GM21717 (cell line): ENCODE data around the gene TP53INP2.
A peak's percentile ranks its signal among the peaks of the same experiment; 100 is the strongest.
"Not testable (repeated sequence)": the region's sequence is repeated elsewhere in the genome, so short reads cannot be mapped to it uniquely, and the experiment has no call there.

Source experiments
- ATAC-seq: cut with Tn5 transposase; IDR thresholded peaks from one replicate; pipeline ENCODE4 v1.9.1; 2021; ENCODE audit warnings: mild to moderate bottlenecking, moderate library complexity; ENCODE audit not compliant: unreplicated experiment

TP53INP2 gene

DNA sequence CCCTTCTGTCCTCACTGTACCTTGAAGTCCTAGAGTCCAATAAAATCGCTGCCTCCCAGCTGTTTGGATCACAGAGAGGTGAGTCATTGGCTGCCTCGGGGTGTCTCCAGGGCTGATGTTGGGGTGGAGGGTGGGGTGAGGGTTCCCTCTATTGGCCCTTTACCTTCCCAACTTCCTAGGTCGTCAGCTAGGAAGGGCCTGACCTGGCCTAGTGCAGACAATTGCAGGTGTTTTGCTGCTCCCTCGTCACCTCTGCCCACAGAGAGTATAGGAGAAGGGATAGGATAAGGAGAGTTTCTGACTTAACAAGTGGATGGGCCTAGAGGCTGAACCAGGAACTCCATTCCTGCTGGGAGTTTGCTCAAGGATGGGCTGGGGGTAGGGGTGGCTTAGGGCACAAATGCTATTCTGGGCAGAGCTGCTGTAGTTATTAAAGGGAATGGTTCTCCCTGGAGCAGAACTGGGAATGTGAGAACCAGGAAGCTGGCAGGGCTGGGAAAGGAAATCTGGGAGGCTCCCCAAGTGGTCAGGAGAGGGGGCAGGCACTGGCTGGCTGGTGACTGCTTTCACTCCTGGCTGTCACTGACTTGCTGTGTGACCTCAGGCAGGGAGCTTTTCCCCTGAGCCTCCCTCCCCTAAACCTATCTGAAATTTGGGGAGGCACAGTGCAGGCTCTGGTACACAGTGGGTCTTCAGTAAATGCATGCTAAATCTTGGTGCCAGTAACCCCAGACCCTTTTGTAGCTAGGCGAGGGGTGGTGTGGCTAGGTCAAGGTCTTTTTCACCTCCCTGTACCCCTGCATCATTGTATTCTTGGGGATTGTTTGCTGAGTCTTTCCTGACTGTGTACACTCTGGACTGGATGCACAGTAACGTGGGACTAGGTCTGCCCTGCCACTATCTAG lies 1.5 kb downstream of the TP53INP2 start:
- ATAC-seq, result no peak

DNA sequence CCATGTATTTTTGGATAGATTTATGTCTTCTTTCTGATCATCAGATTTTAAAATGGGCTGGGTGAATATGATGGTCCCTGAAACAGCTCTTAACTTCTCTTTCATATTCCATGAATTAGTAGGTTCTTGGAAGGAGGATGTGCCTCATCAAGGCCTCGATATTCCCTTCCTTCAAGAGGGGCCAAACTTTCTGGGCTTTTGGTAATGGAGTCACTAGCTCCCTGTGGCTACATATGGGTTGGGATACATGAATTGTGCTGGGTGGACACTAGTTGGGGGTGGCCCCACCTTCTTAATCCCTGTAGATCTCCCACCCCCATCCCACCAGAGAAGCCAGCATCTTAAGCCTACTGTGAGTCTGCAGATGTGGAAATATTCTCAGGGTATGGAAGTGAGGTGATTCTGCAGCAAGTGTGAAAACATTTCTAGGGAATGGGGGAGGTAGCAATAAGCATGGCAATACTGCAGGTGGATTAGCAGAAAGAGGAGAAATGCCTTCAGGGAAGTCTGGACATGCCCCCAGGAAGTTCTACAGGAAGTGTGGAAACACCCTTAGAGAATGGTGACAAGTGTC lies 2.2 kb downstream of the TP53INP2 start:
- no peak for ATAC-seq

DNA sequence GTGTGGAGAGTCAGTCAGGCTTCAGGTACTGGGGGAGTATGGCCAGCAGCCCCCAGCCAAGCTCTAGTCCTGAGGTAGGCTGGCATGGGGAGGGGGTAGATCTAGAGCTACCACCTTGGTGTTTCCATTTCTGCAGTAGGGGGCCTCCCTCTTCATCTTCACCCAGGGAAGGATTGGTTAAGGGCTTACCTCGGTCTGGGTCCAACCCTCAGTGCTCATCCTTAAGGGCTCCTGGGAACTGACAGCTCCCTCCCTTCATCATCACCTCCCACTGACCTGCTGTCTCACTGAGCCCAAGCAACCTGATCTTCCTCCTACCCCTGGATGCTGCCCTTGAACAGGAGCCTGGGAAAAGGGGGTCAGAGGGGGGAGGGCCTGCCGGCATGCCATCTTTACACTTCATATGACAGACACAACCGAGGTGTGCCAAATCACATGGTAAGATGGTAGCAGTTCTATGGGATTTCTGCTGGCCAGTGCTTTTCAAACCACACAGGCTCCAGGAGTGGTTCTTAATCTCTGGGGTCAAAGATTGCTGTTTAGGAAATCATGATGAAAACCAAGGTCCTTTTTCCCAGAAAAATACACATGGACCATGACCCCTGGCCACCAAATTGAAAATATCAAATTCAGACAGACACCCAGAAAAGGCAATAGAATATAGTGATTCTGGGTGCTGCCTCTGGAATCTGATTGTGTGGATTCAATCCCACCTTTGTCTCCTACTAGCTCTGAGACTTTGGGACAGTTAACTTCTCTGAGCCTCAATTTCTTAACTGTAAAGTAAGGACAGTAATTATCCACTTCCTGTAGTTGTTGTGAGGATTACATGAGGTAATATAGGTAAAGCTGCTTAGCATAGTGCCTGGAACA lies 3.0 kb downstream of the TP53INP2 start:
- ATAC-seq, result no peak

DNA sequence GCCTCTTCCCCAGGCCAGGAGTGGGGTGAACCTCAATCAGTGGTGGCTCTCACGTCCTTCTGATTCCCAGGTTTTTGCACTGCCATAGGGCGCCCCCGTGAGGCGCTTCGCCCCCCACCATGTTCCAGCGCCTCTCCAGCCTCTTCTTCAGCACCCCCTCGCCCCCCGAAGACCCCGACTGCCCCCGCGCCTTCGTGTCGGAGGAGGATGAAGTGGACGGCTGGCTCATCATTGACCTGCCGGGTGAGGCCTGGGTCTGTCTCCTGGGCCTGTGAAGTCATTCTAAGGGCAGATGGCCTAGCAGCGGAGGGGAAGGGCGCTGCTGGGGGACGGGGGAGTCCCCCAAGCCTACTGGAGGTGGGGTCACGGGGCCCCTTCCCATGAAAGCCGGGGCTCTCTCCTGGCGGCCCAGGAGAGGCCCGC lies 4.5 kb downstream of the TP53INP2 start:
- peak; percentile 4 for ATAC-seq

DNA sequence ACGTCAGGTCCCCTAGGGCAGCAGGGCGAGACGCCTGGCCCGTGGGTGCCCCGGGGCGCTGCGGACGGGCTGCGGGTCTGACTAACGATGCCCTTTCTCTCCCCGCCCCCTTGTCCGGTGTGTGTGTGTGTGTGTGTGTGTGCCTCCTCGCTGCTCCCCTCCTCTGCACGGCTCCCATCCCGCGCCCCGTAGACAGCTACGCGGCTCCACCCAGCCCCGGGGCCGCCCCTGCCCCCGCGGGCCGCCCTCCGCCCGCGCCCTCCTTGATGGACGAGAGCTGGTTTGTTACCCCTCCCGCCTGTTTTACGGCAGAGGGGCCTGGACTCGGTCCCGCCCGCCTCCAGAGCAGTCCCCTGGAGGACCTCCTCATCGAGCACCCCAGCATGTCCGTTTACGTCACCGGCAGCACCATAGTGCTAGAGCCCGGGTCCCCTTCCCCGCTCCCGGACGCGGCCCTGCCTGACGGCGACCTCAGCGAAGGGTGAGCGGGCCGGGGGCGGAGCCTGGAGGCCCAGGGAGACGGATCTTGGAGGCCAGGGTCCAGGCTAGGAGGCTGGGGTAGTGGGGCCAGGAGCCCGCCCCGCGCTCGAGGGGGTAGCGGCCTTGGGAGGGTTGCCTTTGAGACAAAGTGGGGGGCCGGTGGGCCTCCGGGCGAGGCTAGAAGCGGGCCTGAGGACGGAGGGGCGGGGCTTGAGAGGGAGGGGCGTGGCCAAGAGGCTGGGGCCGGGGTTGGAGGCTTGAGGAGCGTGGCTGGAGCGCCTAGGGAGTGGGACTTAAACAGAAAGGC lies 5.1 kb downstream of the TP53INP2 start:
- ATAC-seq, result peak; percentile 37

DNA sequence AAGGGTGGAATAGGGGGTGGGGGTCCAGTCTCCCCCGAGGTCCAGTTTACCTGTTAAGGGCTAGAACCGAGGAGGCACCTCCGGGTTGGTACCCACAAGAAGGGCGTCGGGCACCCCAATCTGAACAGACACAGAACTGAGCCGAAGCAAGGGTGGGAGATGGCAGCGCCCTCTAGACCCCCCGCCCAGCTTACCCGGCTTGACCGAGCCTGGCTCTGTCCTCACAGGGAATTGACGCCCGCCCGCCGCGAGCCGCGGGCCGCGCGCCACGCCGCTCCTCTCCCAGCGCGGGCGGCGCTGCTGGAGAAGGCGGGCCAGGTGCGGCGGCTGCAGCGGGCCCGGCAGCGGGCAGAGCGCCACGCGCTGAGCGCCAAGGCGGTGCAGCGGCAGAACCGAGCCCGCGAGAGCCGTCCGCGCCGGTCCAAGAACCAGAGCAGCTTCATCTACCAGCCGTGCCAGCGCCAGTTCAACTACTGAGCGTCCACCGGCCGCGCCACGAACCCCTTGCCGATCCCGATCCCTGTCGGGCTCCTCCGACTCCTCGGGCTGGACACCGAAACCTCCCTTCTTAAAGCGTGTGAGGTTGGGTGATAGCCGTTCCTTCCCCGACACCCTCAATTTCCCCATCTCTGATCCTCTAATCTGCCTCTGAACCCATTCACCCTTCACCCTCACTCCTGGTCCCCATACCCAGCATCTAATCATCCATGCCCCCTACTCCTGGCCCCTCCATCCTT lies 5.9 kb downstream of the TP53INP2 start:
- ATAC-seq, result peak; percentile 28

DNA sequence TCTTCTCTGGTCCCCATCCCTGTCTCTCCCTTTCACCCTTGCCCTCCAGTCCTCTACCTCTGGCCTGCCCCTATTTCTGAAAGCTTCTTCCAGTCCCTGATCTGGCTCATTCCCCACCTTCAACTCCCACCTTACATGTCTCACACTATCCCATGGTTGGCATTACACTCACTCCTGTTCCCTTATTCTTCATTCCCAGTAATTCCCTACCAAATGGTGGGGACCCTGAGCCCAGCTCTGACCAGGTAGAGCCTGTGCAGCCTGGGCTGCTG lies 6.4 kb downstream of the TP53INP2 start:
- ATAC-seq, result no peak

DNA sequence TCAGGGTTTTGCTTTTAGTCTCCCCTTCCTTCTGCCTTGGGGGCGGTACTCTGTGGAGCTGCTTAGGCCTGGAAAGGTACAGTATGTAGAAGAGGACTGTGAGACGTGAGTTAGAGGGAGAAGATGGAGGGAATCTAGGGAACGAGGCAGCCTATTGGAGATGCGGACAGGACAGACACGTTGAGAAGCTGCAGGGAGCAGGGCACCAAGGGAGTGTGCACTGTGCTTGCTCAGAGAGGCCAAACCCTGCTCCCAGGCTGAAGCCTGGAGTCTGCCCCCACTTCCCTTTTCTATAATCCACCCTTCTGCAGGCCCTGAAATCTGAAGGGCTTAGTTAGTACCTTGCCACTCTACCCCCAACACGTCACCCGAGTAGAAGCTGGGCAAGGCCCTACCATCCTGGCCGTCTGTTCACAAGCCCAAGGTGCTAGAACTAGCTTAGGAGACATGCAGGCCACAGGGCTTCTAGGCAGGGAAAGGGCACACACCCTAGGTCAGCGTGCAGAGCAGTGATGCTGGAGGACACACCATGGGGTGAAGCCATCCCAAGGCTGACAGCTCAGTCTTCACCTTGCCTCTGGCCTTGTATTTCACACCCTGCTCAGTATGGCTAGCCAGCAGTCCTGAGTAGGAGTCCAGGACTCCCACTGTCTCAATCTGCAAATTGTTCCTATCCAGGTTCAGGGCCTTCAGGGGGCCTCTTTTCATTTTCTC lies 6.9 kb downstream of the TP53INP2 start:
- ATAC-seq, result no peak

DNA sequence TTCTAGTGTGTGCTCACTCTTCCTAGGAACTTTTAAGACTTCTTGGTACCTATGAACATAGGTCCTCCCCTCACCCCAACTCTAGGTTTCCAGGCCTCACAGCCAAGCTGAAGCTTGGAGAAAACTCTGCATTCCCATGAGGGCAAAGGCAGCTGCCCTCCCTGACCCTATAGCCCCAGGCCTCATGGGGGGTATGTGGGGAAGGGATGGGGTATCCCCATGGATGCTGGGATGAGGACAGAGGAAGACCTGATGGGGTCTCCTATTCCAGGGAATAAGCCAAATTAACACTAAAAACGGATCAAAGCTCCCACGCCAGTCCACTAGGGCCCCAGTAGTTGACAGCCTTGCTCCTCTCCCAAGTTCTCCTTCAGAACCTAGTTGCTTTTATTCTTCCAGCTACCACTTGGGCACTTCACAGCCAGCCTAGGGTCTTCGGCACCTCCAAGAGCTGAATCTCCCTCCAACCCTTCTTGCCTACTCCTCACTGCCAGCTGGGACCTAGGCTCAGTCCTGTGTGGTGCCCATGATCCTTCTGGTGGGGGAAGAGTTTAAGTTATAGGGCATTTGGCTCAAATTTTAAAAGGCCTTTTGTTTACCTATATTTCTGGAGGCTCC lies 7.8 kb downstream of the TP53INP2 start:
- no peak for ATAC-seq

DNA sequence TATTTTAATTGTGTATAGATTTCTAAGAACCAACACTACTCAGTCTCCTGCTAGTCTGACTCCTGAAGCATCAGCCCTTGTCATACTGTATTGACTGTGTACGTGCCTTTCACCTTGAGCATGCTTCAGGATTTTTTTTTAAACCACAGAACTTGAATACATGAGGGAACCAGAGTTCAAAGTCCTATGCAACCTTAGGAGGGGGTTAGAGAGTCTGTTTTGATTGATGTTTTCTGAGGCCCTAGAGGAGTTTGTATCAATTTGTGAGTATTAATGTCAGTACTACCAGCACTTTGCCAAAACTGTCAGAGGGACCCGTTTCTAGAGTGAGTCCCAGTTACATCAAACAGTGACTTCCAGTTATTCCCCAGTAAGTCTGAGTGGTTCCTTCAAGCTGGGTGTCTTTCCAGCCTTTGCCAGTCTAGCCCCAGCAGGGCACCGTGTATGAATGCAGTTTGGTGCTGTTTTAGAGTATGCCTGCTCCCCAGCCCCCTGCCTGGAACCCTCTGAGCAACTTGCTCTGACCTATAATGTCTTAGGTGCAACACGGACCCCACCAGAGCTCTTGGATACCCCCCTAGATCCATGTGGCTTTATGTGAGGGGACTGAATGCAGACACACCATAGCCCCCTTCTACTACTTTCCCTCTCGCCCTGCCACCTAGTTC lies 8.5 kb downstream of the TP53INP2 start:
- ATAC-seq, result no peak

DNA sequence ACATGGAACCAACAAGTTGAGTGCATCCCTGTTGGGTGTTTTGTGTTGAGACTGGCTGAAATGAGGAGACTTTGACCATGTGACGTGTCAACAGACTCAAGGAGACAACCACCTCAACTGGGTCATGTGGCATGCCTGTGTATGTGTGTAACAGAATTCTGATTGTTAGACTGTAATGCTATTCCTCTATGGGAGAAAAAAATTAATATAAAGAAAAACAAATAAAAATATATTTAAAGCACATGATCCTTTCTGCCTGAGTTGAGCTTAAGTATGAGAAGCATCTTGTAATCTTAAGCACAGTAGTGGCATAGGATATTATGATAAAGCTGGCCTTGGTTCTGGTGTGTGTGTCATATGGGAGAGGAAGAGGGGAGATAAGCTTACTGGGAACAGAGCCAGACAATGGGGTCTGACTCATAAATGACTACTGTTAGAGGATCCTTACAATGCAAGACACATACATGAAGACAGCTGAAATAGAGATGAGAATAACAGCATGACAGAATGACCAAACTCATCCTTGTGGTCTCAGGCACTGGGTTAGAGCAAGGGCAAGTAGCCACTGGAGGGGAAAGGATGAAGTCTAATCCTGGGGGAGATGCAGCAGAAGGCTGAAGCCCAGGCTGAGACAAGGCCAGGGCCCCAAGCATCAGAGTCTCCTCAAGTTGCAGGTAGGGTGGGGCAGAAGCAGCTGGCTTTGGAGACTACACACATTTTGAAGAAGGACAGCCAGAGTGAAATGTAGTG lies 9.2 kb downstream of the TP53INP2 start:
- ATAC-seq, result no peak

DNA sequence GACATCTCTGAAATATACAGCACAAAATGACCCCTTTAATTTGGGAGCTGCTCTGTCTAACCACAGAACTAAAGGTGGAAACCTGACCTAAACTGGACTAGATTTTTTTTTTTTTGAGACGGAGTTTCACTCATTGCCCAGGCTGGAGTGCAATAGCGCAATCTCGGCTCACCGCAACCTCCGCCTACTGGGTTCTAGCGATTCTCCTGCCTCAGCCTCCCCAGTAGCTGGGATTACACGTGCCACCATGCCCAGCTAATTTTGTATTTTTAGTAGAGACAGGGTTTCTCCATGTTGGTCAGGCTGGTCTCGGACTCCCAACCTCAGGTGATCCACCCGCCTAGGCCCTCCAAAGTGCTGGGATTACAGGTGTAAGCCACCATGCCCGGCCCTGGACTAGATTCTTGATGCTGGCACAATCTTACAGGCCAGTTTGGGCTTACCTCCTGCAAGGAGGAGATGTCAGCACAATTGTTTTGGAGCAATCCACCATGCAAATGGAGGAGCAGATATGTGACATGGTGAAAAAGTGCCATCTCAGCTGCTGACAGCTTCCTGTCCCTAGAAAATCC lies 9.9 kb downstream of the TP53INP2 start:
- not testable (repeated sequence) for ATAC-seq

DNA sequence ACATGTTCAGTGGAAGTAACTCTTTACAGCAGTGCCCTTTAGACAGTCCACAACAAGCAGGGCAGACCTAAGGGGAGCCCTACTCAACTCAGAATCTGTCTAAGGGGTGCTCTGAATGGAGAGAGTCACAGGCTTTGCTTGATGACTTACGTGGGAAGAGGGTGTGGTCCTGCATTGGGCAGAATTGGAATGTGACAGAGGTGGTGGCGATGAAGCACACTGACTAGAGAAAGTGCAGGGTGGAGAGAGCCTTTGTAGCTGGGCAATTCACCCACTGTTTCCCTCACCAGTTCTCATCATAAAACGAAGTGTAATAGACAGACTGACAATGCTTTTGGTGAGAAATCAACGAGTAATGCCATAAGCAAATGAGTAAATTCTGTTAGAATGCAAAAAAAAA lies 11.2 kb downstream of the TP53INP2 start:
- ATAC-seq, result no peak

DNA sequence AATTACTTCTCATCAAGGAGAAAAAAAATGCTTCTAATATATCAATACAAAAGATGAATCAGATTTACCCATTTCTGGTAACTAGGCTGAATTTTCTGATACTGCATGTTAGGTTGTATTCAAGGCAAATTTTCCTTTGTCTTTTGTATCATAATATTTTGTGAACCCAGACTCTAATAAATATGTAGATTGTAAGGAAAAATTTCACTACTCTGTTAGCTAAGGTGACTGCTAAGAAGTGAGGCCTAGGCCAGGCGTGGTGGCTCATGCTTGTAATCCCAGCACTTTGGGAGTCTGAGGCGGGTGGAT lies 12.7 kb downstream of the TP53INP2 start:
- ATAC-seq, result no peak

DNA sequence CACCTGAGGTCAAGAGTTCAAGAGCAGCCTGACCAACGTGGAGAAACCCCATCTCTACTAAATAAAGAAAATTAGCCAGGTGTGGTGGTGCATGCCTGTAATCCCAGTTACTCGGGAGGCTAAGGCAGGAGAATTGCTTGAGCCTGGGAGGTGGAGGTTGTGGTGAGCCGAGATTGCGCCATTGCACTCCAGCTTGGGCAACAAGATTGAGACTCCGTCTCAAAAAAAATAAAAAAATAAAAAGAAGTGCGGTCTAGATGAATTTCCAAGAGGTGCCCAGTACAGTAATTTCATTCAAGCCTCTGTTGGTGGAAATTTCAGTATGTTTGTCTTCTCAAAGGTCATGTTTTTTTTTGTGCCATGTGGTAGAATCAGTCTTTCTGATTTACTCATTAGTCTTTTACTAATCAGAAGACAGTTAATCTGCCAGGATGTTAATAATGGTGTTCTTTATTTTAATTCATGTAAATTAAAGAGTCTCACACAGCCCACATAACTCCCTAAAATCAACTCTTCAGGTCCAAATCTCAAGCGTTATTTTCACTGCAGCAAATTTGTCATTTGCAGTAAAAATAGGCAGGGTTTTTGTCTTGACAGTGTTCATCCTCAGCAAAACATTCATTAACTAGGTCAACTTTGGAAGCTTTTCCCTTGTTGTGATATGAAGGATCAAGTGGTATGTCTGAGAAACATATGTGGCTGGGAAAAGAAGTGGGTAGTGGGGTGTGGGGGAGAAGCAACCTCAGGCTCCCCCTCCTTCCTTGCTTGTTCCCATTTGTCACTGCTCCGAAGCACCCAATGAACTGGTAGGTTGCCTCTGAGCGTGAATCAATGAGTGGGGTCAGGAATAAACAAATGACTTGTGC lies 13.3 kb downstream of the TP53INP2 start:
- ATAC-seq, result no peak

DNA sequence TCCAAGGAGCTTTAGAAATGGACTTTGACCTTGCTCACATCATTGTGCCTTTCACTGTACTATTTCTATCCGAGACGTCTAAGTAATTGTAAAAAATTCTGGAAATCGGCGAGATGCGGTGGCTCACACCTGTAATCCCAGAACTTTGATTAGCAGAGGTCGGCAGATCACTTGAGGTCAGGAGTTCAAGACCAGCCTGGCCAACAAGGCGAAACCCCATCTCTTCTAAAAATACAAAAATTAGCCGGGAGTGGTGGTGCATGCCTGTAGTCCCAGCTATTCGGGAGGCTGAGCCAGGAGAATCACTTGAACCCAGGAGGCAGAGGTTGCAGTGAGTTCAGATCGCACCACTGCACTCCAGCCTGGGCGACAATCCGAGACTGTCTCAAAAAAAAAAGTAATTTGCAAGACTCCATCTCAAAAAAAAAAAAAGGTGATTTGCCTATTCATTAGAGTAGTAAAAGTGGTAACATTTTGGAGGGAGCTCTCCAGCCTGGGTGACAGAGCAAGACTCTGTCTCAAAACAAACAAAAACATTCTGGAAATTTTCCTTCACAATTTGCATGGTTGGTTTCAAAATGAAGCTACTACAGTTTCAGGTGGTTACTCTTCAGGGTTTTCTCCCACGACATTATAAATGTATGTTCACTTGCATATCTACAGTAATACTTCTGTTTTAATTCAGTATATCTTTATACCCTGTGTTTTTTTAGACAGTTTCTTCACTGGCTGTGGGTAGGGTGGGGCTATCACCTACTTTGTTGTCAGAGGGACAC lies 15.3 kb downstream of the TP53INP2 start:
- ATAC-seq, result peak; percentile 68
